CD4-positive, alpha-beta T cell treated with Interferon gamma for 1 hour (primary cell): ENCODE measurements around the gene ARL13A.
"Not testable (repeated sequence)": the region's sequence is repeated elsewhere in the genome, so short reads cannot be mapped to it uniquely, and the experiment has no call there.

Source experiments
- DNase-seq: peaks from one replicate; pipeline ENCODE4 v3.0.0-alpha.2; 2020

The ARL13A gene

DNA sequence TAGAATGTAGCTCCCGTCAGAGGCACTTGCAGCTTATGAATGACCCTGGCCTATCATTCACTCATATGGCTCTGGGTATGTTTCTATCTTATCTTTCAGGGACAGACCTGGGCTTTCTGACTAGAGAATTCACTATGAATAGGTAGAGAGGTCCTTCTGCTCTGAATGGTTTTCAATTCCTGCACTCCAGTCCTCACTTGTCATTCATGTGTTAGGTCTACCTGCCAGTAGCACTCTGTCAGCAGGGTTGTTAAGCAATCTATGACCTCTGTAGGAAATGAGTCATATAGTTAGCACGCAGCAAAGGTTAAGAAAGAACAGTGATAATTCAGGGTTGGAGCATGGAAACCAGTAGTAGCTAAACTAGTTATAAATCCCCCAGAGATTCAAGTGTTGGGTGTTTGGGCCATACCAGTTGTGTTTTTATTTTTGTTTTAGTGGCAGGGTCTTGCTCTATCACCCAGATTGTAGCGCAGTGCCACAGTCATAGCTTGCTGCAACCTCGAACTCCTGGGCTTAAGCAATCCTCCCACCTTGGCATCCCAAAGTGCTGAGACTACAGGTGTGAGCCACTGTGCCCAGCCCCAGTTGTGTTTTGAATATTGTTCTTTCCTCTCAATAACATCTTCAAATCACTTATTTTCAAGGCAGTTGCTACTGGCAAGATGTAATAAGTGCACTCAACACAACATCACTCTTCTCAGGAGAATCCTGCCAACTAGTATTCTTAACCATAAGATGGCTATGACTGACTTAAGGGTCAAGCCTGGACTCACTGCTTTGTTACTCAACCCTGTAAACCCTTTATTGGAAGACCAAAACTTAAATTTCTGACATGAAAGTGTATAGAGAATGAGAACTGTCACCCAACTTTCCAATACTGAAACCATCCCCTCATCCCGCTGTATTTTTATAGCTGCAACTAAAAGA is 25.1 kb downstream of the ARL13A start:
- DNase-seq, result no peak

GRCh38 chrX:100995469-100995868 is 26.0 kb downstream of the ARL13A start:
- no peak for DNase-seq

DNA sequence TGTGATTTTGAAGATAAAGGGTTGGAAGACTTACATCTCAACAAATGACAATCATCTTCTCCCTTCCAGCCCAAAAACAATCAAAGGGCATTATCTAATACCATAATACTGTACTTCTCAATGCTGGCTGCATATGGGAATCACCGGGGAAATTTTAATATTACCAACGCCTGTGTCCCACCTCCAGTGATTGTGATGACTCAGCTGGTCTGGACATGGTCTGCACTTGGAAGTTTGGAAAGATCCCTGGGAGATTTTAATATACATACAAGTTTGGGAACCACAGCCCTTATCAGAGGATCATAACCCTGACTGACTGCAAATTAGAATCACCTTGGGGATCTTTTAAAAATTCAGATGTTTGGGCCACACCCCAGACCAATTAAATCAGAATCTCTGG is 29.9 kb downstream of the ARL13A start:
- no peak for DNase-seq

DNA sequence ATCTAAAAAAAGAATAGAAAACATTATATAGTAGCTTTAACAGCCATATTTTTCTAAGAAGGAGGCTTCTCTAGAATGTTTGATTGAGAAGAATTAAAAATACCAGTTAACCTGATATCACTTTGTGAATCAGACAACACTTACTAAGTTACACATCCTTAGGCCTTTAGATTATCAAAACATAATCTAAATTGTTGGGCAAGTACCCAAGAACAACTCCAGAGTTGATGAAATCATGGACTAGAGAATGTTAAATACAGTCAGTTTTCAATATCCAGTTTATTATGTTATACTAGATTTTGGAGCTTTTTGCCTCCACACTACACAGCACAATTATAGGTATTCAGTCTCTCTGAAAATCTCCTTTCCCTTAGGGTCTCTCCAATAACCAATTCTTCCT is 39.6 kb downstream of the ARL13A start:
- no peak for DNase-seq

DNA sequence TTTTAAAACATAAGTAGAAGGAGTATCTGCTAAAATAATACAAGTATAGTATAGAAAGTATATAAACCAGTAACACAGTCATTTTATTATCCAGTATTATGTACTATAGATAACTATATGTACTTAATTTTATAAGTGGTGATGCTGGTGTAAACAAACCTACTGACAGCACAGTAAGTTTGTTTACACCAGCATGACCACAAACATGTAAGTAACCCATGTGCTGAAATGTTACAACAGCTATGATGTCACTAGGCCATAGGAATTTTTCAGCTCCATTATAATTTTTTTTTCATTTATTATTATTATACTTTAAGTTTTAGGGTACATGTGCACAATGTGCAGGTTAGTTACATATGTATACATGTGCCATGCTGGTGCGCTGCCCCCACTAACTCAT is 42.5 kb downstream of the ARL13A start:
- not testable (repeated sequence) for DNase-seq

DNA sequence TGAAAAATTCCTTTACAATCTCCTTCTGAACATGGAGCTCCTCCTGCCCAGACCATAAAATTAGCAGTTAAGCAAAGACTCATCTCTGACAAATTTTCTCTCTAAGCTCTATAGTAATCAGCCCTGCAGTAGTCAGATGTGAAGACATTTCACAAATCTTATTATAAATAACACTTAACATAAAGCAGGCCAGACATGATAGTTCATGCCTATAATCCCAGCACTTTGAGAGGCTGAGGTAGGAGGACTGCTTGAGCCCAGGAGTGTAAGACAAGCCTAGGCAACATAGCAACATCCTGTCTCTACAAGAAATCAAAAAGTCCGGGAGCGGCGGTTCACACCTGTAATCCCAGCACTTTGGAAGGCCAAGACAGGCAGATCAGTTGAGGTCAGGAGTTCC is 52.5 kb downstream of the ARL13A start:
- no peak for DNase-seq

GRCh38 chrX:101025126-101025525 is 55.6 kb downstream of the ARL13A start:
- no peak for DNase-seq

GRCh38 chrX:101028562-101028961 is 59.1 kb downstream of the ARL13A start:
- no peak for DNase-seq

GRCh38 chrX:101029665-101030064 is 60.2 kb downstream of the ARL13A start:
- no peak for DNase-seq

- DNase-seq, result no peak
These were observed 67.7 kb downstream of the ARL13A start for GRCh38 chrX:101037231-101037630.

DNA sequence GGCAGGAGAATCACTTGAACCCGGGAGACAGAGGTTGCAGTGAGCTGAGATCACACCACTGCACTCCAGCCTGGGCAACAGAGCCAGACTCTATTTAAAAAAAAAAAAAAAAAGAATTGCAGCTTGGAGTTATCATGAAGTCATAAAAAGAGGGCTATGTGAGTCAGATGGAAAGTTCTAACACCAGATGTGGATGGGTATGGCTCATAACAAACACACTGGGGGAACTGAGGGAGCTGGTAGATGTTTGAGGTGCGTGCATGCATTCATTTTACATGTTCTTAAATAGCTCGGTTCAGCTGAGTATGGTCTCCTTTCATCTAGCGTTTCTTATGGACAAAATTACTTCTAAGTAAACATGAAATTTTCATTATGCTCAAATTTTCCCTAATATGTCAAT is 70.7 kb downstream of the ARL13A start:
- no peak for DNase-seq
